Activated T-cell treated with anti-CD3 and anti-CD28 coated beads, Interleukin-2, amount 50 U/mL, for 4 hours (primary cell): ENCODE results near the gene TEX19. TPM values are rescaled to one million over a fixed set of nuclear protein-coding genes. Genes with fewer than 3 reads are reported as not detected.
A peak's percentile ranks its signal among the peaks of the same experiment; 100 is the strongest.

Experiments used
- ATAC-seq, 2 donors: fragments of 200-7000 bp; cut with Tn5 transposase; one replicate each; pipeline ENCODE4 v1.10.0; 2021
- DNase-seq: peaks from one replicate; pipeline ENCODE4 v3.0.0-alpha.2; 2020
- H3K27me3 Mint-ChIP-seq: one replicate; pipeline ENCODE4 v1.8.0; 2021; ENCODE audit warnings: low read depth, mixed read lengths
- H3K36me3 Mint-ChIP-seq: one replicate; pipeline ENCODE4 v1.8.0; 2022; ENCODE audit warnings: mixed read lengths; ENCODE audit not compliant: insufficient read depth
- H3K4me1 Mint-ChIP-seq: one replicate; pipeline ENCODE4 v1.8.0; 2021; ENCODE audit warnings: low read depth, mixed read lengths
- H3K4me3 Mint-ChIP-seq: one replicate; pipeline ENCODE4 v1.8.0; 2021; ENCODE audit warnings: mild to moderate bottlenecking, moderate library complexity, mixed read lengths
- H3K9me3 Mint-ChIP-seq: one replicate; pipeline ENCODE4 v1.8.0; 2021; ENCODE audit warnings: mixed read lengths
- total RNA-seq, 3 donors: library from RNA; stranded (reverse); gene quantifications; one replicate each; pipeline ENCODE4 v1.2.1, GENCODE V29; 2021

The TEX19 gene
- total RNA-seq, 3 donors from 2014 or later = 0.16 to 0.38 (median 0.25) TPM

- H3K4me1 Mint-ChIP-seq = peaks cover 24% of the 10 kb centered on the region
- peaks cover 6% of the 10 kb centered on the region for H3K36me3 Mint-ChIP-seq
- no peak for ATAC-seq
- DNase-seq = no peak
- H3K4me3 Mint-ChIP-seq = no peak overlapping the region
- no peaks in the 10 kb centered on the region for H3K9me3 Mint-ChIP-seq
- H3K27me3 Mint-ChIP-seq = peaks cover 2% of the 10 kb centered on the region
Observed at GRCh38 chr17:82318772-82319606, 40.1 kb upstream of the TEX19 start.

GRCh38 chr17:82319619-82320062 lies 39.4 kb upstream of the TEX19 start:
- DNase-seq (no peak), ATAC-seq (no peak)
- no peaks in the 10 kb centered on the region for H3K9me3 Mint-ChIP-seq
- H3K4me3 Mint-ChIP-seq = no peak overlapping the region
- H3K4me1 Mint-ChIP-seq = peaks cover 26% of the 10 kb centered on the region
- peaks cover 5% of the 10 kb centered on the region for H3K36me3 Mint-ChIP-seq
- H3K27me3 Mint-ChIP-seq = peaks cover 2% of the 10 kb centered on the region

- H3K4me1 Mint-ChIP-seq = peaks cover 30% of the 10 kb centered on the region
- no peaks in the 10 kb centered on the region for H3K9me3 Mint-ChIP-seq
- peak overlapping the region; percentile 38 for H3K4me3 Mint-ChIP-seq
- DNase-seq (no peak), ATAC-seq (no peak)
- H3K27me3 Mint-ChIP-seq = peaks cover 2% of the 10 kb centered on the region
- H3K36me3 Mint-ChIP-seq = peaks cover 5% of the 10 kb centered on the region
Observed at GRCh38 chr17:82320140-82320840, 38.8 kb upstream of the TEX19 start.

- DNase-seq (peak; percentile 85), ATAC-seq (peak; percentile 59 to 62)
- Mint-ChIP-seq H3K9me3 (no peaks in the 10 kb centered on the region), H3K36me3 (no peaks in the 10 kb centered on the region), H3K4me1 (peaks cover 22% of the 10 kb centered on the region), H3K27me3 (no peaks in the 10 kb centered on the region), H3K4me3 (peak overlapping the region; percentile 80)
Observed at GRCh38 chr17:82320956-82321927, 37.8 kb upstream of the TEX19 start.

- no peaks in the 10 kb centered on the region for H3K27me3 Mint-ChIP-seq
- peak overlapping the region; percentile 80 for H3K4me3 Mint-ChIP-seq
- no peaks in the 10 kb centered on the region for H3K36me3 Mint-ChIP-seq
- H3K4me1 Mint-ChIP-seq = peaks cover 22% of the 10 kb centered on the region
- DNase-seq = no peak
- ATAC-seq = no peak
- H3K9me3 Mint-ChIP-seq = no peaks in the 10 kb centered on the region
Observed at GRCh38 chr17:82321947-82322466, 37.0 kb upstream of the TEX19 start.

- ATAC-seq = no peak
- peak overlapping the region; percentile 80 for H3K4me3 Mint-ChIP-seq
- no peaks in the 10 kb centered on the region for H3K27me3 Mint-ChIP-seq
- H3K9me3 Mint-ChIP-seq = no peaks in the 10 kb centered on the region
- no peak for DNase-seq
- H3K4me1 Mint-ChIP-seq = peaks cover 22% of the 10 kb centered on the region
- H3K36me3 Mint-ChIP-seq = no peaks in the 10 kb centered on the region
Observed at GRCh38 chr17:82322526-82323453, 36.3 kb upstream of the TEX19 start.

- Mint-ChIP-seq H3K36me3 (no peaks in the 10 kb centered on the region), H3K9me3 (no peaks in the 10 kb centered on the region)
- ATAC-seq = no peak
Observed at GRCh38 chr17:82323514-82324234, 35.4 kb upstream of the TEX19 start.

GRCh38 chr17:82324566-82325285 lies 34.3 kb upstream of the TEX19 start:
- no peak for ATAC-seq
- H3K36me3 Mint-ChIP-seq = no peaks in the 10 kb centered on the region
- H3K4me3 Mint-ChIP-seq = peak overlapping the region; percentile 43

More at GRCh38 chr17:82323514-82324234, 35.4 kb upstream of the TEX19 start:
- no peak for DNase-seq
- Mint-ChIP-seq H3K4me1 (peaks cover 22% of the 10 kb centered on the region), H3K4me3 (peak overlapping the region; percentile 56), H3K27me3 (no peaks in the 10 kb centered on the region)

GRCh38 chr17:82325286-82326180 lies 33.5 kb upstream of the TEX19 start:
- Mint-ChIP-seq H3K9me3 (no peaks in the 10 kb centered on the region), H3K4me3 (no peak overlapping the region), H3K4me1 (peaks cover 22% of the 10 kb centered on the region), H3K27me3 (no peaks in the 10 kb centered on the region), H3K36me3 (no peaks in the 10 kb centered on the region)
- ATAC-seq (no peak), DNase-seq (no peak)

More at GRCh38 chr17:82324566-82325285, 34.3 kb upstream of the TEX19 start:
- peaks cover 22% of the 10 kb centered on the region for H3K4me1 Mint-ChIP-seq
- DNase-seq = no peak
- H3K27me3 Mint-ChIP-seq = no peaks in the 10 kb centered on the region
- no peaks in the 10 kb centered on the region for H3K9me3 Mint-ChIP-seq

- Mint-ChIP-seq H3K9me3 (no peaks in the 10 kb centered on the region), H3K27me3 (no peaks in the 10 kb centered on the region), H3K4me3 (no peak overlapping the region), H3K4me1 (peaks cover 18% of the 10 kb centered on the region), H3K36me3 (no peaks in the 10 kb centered on the region)
- no peak for ATAC-seq
- DNase-seq = no peak
Observed at GRCh38 chr17:82327289-82327688, 31.8 kb upstream of the TEX19 start.

- ATAC-seq = no peak
- no peaks in the 10 kb centered on the region for H3K36me3 Mint-ChIP-seq
- no peak overlapping the region for H3K4me3 Mint-ChIP-seq
- peaks cover 18% of the 10 kb centered on the region for H3K4me1 Mint-ChIP-seq
- peaks cover 1% of the 10 kb centered on the region for H3K27me3 Mint-ChIP-seq
- no peak for DNase-seq
- H3K9me3 Mint-ChIP-seq = no peaks in the 10 kb centered on the region
Observed at GRCh38 chr17:82327757-82328140, 31.3 kb upstream of the TEX19 start.
